Measurements from ENCODE around the gene KLHL22.

KLHL22 gene

DNA sequence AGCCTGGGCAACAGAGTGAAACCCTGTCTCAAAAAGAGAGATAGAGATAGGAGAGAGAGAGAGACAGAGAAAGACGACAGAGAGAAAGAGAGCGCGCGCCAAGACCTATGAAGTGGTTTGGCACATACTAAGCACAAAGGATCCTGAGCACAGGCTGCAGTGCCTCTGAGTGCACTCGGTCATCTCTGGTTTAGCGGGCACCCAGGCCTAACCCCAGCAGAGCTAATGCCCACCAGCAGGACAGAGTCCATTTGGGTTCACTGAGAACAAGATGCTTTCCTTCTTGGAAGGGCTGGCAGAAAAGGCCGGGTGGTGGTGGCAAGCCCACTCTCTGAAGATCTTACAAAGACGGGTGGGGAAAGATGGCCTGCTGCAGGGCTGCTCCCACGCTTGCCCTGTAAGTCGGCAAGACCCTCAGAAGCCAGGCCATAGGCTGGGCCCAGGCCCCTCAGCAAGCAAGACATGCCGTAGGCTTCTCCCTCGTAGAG, 61.3 kb downstream of the KLHL22 start:
- DNase-seq (ENCODE audit: low read depth in 2 of 2), result no peak

GRCh38 chr22:20433686-20434241, 61.8 kb downstream of the KLHL22 start:
- no peak for DNase-seq (ENCODE audit: low read depth in 2 of 2)

- DNase-seq (ENCODE audit: low read depth in 2 of 2), result no peak
These were observed 62.4 kb downstream of the KLHL22 start for GRCh38 chr22:20433191-20433590.

GRCh38 chr22:20432244-20432686, 63.3 kb downstream of the KLHL22 start:
- no peak for DNase-seq (ENCODE audit: low read depth in 2 of 2)

DNA sequence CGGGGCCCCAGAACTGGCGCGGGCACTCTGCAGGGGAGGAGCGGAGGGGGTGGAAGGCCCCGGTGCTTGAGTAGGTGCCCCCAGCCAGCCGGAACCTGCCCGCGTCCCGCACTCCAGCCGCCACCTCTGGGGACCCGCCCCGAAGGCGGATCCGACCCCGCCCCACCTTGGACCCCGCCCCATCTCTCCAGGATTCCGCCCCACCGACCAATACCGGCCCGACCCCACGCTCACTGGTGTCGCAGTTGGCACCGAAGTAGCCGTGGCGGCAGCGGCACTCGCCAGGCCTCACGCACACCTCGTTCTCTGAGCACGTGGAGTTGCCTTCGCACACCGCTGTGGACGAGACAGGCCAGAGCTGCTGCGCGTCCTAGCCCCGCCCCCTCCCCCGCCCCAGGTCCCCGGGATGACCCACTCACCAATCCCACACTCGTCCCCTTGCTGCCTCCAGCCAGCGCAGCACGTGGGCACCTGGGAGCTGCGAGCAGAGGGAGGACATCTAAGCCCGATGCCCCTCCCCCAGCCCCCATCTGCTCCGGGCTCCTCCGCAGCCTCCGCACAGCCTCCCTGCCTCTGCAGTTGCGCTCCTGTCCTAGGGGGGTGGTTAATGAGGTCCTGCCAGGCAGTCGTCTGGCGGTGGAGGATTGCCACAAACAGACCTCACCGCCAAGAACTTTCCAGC, 63.9 kb downstream of the KLHL22 start:
- no peak for DNase-seq (ENCODE audit: low read depth in 2 of 2)

GRCh38 chr22:20430720-20431510, 64.7 kb downstream of the KLHL22 start:
- peak in 1 of 2 donors; percentile 43 for DNase-seq (ENCODE audit: low read depth in 2 of 2)

GRCh38 chr22:20430101-20430719, 65.4 kb downstream of the KLHL22 start:
- no peak for DNase-seq (ENCODE audit: low read depth in 2 of 2)

- DNase-seq (ENCODE audit: low read depth in 2 of 2), result peak; percentile 69 to 72
These were observed 66.1 kb downstream of the KLHL22 start for GRCh38 chr22:20429254-20430100.

- no peak for DNase-seq (ENCODE audit: low read depth in 2 of 2)
These were observed 66.9 kb downstream of the KLHL22 start for GRCh38 chr22:20428496-20429253.

GRCh38 chr22:20427945-20428417, 67.6 kb downstream of the KLHL22 start:
- DNase-seq (ENCODE audit: low read depth in 2 of 2), result no peak

GRCh38 chr22:20427104-20427944, 68.3 kb downstream of the KLHL22 start:
- DNase-seq (ENCODE audit: low read depth in 2 of 2), result no peak

DNA sequence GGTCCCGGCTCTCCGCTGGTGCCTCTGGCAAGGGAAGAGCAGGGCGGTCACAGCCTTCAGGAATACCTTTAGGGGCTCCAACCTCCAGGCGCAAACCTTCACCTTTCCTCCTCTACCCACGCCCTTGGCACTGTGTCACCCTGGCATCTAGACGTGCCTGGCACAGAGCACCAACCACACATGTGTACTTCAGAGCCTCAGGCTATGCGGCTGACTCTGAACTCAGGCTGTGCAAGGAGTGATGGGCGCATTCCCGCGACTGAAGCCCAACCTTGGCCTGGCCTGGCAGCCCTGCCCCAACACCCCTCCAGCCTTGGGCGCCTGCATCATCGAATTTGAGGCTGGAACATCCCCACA, 69.4 kb downstream of the KLHL22 start:
- DNase-seq (ENCODE audit: low read depth in 2 of 2), result no peak

DNA sequence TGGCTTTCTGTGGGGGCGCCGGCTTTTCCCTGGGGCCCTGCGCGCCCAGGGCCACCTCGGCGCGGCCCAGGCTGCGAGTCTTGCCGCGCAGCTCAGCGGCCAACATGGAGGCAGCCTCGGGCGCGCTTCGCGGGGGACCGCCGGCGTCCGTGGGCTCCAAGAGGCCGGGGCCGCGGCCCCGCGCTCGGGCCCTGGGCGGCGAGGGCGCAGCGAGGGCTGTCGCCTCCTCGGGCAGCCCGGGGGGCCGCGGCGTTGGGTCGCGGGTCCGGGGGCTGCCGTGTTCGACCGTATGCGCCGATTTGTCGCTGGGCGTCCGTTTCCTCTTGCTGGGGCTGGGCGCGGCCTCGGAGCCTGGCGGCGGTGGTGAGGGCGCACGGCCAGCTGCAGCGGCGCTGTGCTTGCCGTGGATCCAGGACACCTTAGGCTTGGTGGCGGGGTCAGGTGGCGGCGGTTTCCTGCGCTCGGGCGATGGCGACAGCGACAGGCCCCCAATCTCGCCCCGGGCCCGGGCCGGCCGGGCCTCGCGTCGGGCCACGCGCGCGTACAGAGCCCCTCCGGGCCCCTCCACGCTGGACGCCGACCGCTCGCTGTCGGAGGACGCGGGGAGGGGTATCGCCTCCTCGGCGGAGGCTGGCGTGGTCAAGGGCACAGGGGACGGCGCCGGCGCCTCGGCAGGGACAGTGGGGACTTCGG, 69.9 kb downstream of the KLHL22 start:
- no peak for DNase-seq (ENCODE audit: low read depth in 2 of 2)

- no peak for DNase-seq (ENCODE audit: low read depth in 2 of 2)
These were observed 70.5 kb downstream of the KLHL22 start for GRCh38 chr22:20424932-20425565.

DNA sequence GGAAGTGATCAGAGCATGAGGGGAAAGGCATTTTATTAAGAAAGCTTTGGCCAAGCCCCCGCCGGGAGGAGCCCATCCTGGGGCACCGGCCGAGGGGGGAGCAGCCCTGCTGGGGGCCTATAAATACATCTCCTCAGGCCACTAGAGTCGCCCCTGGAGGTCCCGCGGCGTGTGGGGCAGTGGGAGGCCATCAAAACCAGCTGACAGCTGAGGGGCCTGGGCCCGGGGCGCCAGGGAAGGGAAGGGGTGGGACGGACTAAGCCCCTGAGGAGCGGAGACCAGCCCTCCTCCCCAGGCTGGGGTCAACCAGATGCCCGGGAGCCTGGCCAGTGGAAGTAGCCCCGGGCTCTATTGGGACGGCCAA, 71.0 kb downstream of the KLHL22 start:
- DNase-seq (ENCODE audit: low read depth in 2 of 2), result no peak

DNA sequence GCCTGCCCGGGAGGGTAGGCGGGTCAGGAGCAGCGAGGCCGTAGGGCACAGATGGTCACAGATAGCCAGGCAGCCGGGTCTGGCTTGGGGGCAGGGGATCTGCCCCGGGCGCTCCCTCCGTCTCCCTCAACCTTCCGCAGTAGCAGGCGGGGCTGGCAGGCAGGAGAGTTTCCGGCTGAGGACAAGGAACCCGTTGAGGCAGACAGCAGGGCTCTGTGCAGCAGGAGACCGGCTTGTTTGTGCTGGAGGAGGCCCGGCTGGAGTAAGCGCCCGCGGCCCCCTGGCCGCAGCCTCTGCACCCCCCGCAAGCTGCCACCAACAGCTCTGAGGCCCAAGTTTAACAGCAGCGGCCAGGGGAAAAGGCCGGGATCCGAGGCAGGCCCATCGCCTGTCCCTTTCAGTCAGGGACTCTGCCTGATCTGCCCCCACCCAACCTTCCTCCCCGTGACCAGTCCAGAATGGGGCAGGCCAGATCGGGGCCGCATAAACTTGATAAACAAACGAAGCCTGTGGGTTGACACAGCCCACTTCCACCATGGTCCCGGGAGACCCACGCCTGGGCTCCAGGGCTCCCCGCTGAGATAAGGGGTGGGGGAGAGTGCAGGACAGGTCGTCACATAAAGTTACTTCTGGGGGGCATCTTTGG, 71.6 kb downstream of the KLHL22 start:
- DNase-seq (ENCODE audit: low read depth in 2 of 2), result no peak

DNA sequence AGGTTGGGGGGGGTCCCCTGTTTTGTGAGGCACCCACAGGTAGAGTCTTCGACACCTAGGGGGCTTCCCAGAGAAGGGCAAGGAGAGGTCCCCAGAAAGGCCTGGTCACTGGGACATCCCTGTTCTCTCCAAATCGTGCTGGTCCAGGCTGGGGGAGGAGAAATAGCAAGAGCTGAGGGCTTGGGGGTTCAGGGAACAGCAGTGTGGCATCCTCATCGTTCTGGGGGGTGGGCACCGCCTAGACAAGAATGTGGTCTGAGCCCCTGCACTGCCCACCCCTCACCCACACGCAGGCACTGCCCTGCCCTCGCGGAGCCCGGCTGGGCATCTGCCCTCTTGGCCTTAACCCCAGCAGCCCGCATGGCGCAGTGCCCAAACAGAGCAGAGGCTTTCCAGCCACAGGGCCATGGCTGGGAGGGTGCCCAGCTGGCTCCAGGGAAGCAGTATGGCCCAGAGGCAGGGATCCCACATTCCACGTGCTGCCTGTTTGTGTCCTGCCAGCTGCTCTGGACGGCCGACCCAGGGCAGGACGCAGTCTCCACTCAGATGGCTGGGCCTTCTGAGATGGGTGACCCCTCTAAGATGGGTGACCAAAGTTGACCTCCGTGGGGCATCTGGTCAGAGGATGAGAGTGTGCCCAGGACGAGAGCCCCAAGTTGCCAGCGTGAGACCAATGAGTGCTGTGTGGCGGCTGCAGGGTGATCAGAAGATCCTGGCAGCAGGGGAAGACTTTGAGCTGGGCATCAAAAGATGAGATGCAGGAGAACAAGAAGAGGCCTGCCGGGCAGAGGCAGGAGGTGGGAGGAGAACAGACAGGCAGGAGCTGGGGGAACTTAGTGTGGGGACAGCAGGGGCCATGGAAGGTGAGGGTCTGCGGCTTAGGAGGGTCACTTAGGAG, 72.3 kb downstream of the KLHL22 start:
- DNase-seq (ENCODE audit: low read depth in 2 of 2), result no peak
